ENCODE data around the gene TMEM30A. TPM values are rescaled to one million over a fixed set of nuclear protein-coding genes. Genes with fewer than 3 reads are reported as not detected.

Gene TMEM30A
- total RNA-seq, 1 experiment from 2014 or later, result 65.2 TPM

- Histone ChIP-seq H4K20me1 (ENCODE audit: control insufficient read depth, insufficient read depth, insufficient read length) (no peaks in the 10 kb centered on the region), H4K8ac (replicated peaks; ENCODE audit: insufficient read length, low read depth, low read length) (no peak overlapping the region), H3K9ac (ENCODE audit: extremely low read depth, insufficient read length, low read length) (no peak overlapping the region), H2BK5ac (ENCODE audit: insufficient read length, low read length) (no peak overlapping the region), H3K14ac (ENCODE audit: insufficient read depth, low read length) (no peak overlapping the region), H4K91ac (ENCODE audit: insufficient read length, low read depth, low read length) (no peak overlapping the region), H3K79me1 (ENCODE audit: insufficient read depth, low read depth, low read length, poor library complexity, severe bottlenecking) (no peaks in the 10 kb centered on the region), H2AK5ac (ENCODE audit: insufficient read length, low read length) (no peak overlapping the region), H3T11ph (ENCODE audit: low read length) (no peak overlapping the region), H3K4ac (ENCODE audit: low read depth, low read length) (no peak overlapping the region), H3K27me3 (ENCODE audit: insufficient read depth, low read length) (no peaks in the 10 kb centered on the region), H3K23ac (ENCODE audit: insufficient read length, low read depth, low read length) (no peak overlapping the region), H3K4me1 (ENCODE audit: insufficient read depth, low read length) (no peaks in the 10 kb centered on the region; the same call in 1 of the 2 replicates), H2BK12ac (ENCODE audit: insufficient read length, low read depth, low read length) (no peak overlapping the region), H3K23me2 (ENCODE audit: insufficient read length, low read depth, low read length, poor library complexity, severe bottlenecking) (no peaks in the 10 kb centered on the region), H2BK20ac (ENCODE audit: low read depth, low read length, poor library complexity, severe bottlenecking) (no peak overlapping the region), H3K9me3 (ENCODE audit: control insufficient read depth, low read depth, low read length) (no peaks in the 10 kb centered on the region), H3K79me2 (ENCODE audit: insufficient read depth, low read length) (no peaks in the 10 kb centered on the region), H3K4me2 (ENCODE audit: insufficient read depth, insufficient read length, low read length) (no peak overlapping the region), H2AFZ (ENCODE audit: low read length) (no peak overlapping the region), H2BK120ac (ENCODE audit: low read depth, low read length, poor library complexity, severe bottlenecking) (no peak overlapping the region), H4K5ac (ENCODE audit: insufficient read length, low read depth, low read length) (no peak overlapping the region), H2BK15ac (ENCODE audit: low read depth, low read length) (no peak overlapping the region), H3K56ac (ENCODE audit: insufficient read length, low read depth, low read length) (no peak overlapping the region), H3K18ac (ENCODE audit: insufficient read length, low read depth, low read length) (no peak overlapping the region), H3K27ac (ENCODE audit: insufficient read length, low read depth, low read length) (no peak overlapping the region)
- no peak for TF ChIP-seq CTCF (conservative IDR thresholded peaks at IDR 0.05)
- no peaks in the 10 kb centered on the region for H3K36me3 Mint-ChIP-seq (ENCODE audit: insufficient read depth in 1 of 3, low read depth in 3 of 3)
- no peak overlapping the region for H3K4me3 Mint-ChIP-seq
- H3K27ac Mint-ChIP-seq, result no peak overlapping the region
- no peaks in the 10 kb centered on the region for H3K27me3 Mint-ChIP-seq (ENCODE audit: low read depth)
- H3K9me3 Mint-ChIP-seq, result no peaks in the 10 kb centered on the region
- no peak for DNase-seq
- no CpG with 5 or more reads among the region's 3 CpGs for WGBS (ENCODE audit: extremely low coverage, insufficient read length, low lambda C conversion rate)
- H3K4me1 Mint-ChIP-seq, result peaks cover 17 to 19% of the 10 kb centered on the region in 2 experiments
These were observed 17.7 kb upstream of the TMEM30A start for GRCh38 chr6:75302280-75302679.
